GM21526 (cell line): ENCODE measurements around the gene IQCM.
A peak's percentile ranks its signal among the peaks of the same experiment; 100 is the strongest.

Source experiments
- ATAC-seq: cut with Tn5 transposase; IDR thresholded peaks from one replicate; pipeline ENCODE4 v1.9.1; 2021; ENCODE audit warnings: moderate library complexity; ENCODE audit not compliant: unreplicated experiment, low FRiP score

The IQCM gene

DNA sequence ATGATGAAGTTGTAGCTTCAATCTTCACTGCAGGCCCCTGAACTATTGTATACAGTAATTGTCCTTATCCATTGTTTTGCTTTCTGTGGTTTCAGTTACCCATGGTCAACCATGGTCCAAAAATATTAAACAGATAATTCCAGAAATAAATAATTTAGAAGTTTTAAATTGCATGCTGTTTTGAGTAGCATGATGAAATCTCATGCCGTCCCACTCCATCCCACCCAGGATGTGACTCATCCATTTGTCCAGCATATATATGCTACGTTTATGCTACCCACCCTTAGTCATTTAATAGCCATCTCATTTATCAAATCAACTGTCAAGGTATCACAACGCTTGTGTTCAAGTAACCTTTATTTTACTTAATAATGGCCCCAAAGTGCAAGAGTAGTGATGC is 34.5 kb downstream of the IQCM start:
- ATAC-seq, result no peak

DNA sequence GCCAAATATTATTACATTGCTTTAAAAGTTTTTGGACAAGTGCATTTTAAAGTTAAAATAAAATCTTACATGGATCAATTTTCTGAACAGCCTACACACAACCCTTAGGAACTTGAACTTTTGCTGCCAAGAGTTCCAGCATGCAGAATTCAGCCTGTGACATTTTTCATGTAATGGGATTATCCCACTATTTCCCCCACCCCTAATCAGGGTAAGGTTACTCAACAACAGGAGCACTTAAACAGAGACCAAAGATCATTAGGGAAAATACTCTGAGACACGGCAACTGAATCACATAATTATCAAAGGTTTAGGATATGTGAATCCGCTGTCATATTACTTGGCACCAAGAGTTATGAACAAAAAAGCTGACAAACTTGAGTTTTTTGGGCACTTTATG is 47.2 kb downstream of the IQCM start:
- no peak for ATAC-seq

DNA sequence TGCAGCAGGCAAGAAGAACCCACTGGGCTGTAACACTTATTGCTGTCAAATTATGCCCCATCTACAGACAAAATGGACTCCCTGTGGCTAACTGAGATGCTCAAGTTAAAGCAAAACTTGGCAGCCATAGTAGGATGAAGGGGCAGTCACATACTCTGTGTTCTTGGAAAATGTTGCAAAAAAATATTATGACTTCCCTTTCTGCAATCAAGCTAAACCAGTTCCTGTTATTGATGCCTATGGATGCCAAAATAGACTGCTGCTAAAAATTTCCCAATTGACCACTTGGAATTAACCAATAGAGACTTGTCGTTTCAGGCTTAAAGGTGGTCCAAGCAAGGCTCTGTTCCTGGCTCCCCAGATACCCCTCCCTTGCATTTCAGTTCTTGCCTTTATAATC is 49.5 kb downstream of the IQCM start:
- ATAC-seq, result no peak

DNA sequence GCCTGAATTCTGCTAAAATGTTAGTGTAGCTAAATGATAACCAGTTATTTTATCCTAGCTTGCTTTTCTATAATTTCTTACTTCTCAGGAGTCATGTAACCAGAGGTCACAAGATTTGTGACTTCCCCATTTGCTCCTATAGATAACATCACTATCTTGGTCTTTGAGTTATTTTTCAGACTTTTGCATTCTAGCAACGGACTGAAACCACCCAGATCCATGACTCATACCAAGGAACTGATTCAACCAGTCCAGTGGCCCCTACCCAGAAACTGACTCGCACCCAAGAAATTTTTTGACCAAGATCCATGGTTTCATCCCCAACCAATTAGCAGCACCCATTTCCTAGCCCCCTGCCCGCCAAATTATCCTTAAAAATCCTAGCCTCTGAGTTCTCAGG is 50.0 kb downstream of the IQCM start:
- ATAC-seq, result no peak

DNA sequence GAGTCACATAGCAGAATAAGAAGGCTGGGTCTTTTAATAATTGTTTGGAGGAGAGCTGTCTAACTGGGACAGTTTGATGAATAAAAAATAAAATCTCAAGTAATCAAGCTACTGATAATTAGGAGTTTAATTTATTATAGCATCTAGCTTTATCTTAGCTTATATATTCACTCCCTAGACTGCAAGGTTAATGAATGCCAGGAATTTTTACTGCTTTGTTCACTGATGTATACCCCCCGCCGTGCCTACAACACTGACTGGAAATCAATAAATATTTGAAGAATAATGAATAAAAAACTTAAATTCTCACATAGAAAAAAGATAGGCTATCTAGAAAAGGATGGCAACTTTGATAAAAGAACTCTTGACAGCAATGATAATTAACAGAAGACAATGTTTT is 59.7 kb downstream of the IQCM start:
- ATAC-seq, result no peak

DNA sequence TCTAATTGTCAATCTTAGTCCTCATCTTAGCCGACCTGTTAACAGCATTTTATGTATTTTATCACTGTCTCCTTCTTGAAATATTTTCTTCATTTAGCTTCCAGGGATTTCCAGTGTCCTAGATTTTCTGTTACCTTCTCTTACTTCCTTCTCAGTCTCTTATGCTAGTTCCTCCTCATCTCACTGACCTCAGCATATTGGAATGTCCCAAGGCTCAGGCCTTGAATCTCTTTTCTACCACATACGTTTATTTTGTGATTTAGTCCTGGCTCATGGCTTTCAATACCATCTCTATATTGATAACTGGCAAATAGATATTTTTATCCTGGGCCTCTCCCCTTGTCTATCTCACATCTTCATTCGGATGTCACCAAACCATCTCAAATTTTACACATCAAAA is 61.1 kb downstream of the IQCM start:
- ATAC-seq, result no peak

DNA sequence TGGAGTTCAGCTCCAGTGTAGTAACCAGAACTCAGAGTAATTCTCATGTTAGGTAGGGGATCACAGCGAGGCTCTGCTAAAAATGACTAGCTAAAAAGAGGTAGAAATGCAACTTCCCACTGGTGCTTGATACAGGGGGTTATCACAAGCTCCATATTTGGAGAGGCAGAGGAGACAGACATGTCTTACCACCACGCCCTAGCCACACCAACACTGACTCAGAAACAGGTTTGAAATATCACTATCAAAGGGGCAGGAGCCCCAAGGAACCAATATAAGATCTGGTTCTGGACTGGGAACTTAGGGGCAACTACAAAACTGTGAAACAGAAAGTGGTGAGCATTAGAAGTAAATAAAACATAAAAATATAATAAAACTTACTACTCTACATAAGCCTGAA is 62.9 kb downstream of the IQCM start:
- ATAC-seq, result no peak

DNA sequence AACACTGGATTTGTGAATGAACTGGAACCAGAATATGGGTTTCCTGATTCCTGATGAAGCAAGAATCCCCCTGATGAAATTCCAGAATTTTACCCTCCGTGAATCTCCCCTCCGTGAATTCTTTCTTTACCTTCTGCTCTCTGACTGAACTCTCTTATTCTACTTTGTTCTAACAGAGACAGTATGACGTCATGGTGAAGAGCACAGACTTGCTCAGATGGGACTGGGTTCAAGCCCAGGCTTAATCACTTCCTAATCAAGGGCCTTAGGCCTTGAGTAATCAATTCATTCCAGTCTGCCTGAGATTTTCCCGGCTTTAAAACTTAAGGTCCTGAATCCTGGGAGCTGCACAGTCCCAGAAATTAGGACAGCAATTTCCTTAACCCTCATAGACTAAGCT is 64.5 kb downstream of the IQCM start:
- ATAC-seq, result no peak

DNA sequence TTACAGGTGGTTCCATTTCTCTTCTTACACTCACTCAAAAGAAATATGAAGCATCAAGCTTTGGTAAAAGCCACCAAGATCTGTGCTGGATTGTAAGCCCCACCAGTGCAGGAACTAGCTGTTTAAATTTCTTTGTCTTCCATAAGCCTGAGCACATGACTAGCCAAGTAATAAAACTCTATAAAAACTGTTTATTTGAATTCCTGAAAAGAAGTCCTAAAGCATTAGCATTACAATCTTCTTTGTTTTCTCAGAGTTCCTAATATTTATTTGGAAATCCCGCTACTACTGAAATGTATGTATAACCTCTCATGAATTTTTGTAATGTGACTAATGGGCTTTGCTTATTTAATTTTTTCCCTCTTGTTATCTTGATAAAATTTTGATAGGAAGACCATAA is 65.9 kb downstream of the IQCM start:
- ATAC-seq, result no peak

DNA sequence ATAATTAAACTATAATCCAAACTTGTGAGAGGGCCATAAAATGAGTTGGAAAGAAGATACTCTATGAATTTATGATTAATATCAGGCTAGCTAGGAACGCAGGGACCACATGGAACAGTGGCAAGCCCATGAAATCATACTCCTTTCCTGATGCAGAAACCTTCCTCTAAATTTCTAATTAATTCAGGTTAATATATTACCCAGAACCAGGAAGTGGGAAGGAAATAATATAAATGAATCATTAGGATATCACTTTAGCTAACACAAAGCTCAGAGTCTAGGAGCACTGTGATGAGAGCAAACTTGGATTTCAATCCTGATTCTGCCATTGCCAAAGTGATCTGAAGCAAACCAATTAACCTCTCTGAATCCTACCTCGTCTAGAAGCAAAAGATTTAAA is 68.0 kb downstream of the IQCM start:
- ATAC-seq, result no peak

DNA sequence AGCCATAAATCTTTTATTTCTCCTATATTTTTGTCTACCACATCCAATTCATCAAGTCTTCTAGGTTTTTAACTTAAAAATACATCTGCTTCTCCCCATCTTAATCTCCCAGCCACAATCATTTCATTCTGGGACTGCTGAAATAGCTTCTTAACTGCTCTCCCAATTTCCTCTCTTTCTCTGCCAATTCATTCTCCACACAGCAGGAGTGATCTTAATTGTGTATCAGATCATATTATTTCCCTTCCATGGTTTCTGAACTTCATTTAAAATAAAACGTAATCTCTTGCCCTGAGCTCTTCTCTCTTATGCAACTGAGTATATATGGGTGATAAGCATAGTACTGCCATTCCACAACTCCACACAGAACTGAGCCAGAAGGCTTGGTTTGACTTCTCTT is 69.4 kb downstream of the IQCM start:
- ATAC-seq, result no peak

DNA sequence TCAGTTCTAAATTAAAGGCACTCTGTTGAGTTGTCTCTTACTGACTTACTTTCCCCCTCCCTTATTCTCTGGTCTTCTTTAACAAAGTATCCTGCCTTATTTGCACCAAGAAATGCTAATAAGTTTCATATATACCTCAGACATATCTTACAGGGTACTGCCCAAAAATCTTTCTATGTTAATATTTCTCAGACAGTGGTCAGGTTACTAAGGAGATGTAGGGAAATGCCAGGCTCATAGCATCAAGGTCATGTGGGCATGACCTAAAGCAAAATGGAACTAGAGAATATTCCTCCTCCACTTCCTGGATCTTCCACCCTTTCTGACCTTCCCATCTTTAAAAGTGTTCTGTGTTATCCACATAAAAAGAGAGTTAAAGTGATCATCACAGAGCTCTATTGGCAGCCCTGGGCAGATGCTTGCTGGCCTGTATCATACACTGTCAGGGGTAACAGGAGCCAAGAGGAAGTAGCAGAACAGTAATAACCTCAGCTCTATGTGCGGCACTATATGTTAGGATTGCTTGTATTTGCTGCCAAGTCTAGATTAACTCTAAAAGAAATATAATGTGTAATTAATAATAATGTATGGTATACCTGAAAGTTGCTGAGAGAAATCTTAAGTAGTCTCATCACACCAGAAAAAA is 74.3 kb downstream of the IQCM start:
- no peak for ATAC-seq

DNA sequence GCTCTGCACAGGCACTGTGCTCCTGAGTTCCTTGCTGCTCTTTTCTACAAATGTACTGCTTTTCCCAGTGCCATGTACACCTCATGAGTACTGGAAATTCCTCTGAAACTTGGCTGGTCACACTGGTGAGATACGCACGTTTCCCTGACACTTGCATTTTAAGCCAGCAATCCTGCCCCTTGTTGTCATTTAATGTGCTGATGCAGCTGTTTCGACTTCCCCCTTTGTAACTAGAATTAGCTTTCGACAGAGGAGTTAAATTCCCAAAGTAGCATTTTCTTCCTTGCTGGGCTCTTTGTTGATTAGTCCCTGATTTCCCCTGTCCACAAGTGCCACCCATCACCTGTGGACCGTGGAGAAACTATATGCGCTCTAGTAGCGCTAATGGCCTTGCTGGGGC is 77.5 kb downstream of the IQCM start:
- no peak for ATAC-seq

DNA sequence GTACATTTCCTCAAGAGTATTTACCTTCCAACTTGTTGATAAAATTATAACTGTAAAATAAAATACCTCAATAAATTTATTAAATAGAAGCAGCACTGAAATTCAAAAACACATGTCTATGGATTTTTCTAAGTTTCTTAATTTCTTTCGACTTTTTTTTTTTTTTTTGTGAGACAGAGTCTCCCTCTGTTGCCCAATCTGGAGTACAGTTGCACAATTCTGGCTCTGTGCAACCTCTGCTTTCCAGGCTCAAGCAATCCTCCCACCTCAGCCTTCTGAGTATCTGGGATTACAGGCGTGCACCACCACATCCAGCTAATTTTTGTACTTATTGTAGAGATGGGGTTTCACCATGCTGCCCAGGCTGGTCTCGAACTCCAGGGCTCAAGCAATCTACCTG is 79.8 kb downstream of the IQCM start:
- ATAC-seq, result no peak

DNA sequence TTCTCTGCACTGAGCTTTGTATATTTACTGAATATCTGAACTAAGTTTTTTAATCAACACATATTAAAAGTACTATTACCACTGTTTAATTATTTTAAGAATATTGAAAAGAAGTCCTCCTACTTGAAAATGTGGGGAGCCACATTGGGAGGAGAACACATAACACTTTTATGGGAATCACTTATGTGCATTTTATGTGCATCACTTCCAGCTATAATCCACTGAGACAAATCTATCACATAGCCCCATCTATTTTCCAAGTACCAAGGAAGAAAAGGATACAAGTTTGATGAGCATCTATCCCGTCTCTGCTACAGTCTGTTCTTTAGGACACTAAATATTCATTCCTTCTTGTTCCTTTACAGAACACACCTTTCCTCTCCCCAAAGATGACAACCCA is 87.2 kb downstream of the IQCM start:
- no peak for ATAC-seq

DNA sequence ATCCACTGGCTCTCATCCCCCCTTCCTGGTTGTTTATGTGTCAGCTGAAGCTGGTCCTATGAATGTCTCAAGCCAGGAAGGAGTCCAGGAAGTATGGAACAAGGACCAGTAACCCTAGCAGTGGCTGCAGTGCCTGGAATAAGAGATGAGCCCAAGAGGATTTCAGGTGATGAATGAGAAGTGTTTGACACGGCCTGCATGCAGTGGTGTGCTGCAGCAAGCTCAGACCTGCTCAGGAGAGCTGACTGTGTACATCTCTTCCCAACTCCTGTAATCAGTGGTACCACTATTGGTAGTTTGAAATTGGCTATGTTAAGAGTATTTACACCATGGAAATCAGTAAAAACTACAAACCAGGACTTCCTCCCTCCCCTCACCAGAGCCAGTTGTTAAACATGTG is 88.0 kb downstream of the IQCM start:
- no peak for ATAC-seq

DNA sequence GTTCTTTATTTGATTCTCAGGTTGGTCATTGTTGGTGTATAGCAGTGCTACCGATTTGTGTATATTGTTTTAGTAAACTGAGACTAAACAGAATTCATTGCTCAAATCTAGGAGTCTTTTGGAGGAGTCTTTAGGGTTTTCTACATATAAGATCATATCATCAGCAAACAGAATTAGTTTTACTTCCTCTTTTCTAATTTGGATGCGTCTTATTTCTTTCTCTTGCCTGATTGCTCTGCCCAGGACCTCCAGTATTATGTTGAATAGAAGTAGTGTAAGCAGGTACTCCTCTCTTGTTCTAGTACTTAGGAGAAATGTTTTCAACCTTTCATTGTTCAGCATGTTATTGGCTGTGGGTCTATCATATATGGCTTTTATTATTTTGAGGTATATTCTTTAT is 92.6 kb downstream of the IQCM start:
- peak; percentile 50 for ATAC-seq

DNA sequence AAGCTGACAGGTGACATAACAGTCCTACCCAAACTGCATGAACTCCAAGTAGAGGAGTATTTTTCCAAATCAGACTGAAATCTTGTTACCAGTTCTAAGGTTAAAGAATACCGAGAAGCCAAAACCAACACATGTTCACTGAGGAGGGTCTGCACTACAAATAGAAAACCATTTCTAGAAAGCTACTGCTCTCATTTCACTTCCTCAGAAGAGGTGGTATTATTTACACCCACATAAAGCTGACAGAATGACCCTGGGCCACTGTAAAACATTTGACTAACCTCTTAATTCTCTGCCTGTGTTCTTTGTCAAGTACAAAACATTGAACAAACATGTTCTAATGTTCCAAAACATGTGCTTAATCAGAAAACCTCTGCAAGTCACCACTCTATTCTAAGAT is 95.8 kb downstream of the IQCM start:
- no peak for ATAC-seq

DNA sequence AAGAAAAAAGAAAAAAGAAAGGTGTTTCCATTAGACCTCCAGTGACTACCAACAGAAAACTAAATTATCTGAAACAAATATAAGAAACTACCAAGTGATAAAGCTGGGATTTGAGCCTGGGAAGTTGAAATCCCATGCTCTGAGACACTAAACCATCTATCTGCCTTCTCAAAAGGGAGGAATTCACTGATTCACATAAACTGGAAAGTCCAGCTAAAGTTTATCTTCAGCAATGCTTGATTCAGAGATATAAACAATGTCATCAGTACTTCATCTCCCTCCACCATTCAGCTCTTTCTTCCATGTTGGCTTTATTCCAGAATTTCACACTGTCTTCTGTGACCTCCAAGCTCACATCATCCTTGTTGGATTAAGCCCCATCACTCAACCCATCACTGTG is 96.3 kb downstream of the IQCM start:
- no peak for ATAC-seq

DNA sequence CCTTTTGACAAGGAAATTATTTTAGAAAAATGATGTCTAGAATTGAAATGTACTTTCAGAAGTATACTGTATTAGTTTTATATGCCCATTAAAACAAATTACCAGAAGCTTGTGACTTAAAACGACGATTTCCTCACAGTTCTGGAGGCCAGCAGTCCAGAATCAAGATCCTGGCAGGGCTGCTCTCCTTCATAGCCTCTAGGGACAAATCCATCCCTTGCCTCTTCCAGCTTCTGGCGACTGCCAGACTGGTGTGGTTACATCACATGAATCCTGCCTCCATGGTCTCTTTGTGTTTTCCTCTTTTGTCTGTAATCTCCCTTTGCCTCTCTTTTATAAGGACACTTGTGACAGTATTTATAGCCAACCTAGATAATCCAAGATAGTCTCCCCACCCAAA is 97.1 kb downstream of the IQCM start:
- ATAC-seq, result no peak

DNA sequence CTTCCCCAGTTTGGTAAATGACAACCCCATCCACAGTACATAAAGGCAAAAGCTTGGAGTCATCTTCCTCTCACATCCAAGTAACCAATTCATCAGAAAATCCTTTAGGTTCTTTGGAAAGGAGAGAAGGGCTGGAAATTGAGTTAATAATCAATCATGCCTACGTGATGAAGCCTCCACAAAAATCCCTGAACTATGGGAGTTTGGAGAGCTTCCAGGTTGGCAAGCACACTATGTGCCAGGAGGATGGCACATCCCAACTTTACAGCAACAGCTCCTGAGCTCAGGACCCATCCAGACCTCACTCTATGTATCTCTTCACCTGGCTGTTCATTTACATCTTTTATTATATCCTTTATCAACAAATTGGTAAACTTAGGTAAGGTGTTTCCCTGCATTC is 98.9 kb downstream of the IQCM start:
- ATAC-seq, result no peak

DNA sequence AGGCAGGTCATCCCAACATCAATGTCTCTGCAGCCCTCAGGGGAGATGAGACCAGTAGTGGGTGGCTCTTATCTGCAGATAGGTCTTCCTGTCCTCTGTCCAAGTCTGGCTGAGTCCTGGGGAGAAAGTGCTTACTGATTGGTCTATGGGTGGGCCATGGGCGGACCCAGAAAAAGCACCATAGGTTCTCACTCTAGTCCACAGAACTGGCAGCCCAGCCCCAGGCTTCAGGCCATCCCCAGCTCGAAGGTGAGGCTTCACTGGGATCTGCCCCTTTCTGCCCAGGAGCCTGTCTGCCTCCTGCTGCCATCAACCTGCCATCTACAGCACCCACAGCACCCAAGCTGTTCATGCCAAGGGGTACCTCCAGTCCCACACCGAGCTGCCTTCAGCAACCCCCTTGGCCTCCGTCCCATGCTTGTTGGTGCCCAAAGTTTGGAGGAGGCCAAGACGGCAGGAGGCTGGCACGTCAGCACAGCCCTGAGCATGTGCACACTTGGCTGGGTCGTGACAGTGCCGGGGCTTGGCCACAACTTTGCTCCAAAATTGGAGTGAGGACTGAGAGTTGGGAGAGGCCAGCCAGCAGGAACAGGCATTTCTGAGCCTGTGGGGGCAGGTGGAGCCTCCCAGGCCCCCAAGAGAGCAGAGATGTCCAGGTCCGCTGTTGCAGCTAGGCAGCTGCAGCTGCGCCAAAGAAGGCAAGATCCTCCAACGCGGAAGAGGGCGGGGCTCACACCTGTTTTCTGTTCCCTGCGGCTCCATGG is 99.6 kb downstream of the IQCM start:
- no peak for ATAC-seq

DNA sequence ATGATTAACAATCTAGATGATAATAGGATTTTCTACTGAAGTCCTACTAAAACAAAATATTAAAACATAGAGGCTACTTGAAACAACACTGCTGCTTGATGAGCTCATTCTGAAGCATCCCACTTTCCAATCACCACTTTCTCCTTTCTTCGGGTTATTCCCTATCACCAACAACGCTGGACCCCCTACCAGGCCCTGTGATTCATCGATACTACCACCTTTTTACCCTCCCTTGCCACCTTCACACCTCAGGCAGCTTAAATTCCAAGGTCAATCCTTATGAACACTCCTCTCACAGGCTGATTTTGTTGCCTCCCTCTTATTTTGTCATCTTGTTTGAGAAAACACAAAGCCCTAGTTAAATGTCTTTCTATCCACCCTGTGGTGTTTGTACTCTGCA is 102.6 kb downstream of the IQCM start:
- ATAC-seq, result no peak
